DMS79 treated with DMSO at 0.1 percent for 48 hours (cell line): ENCODE measurements around the gene HNRNPUL2.
A peak's percentile ranks its signal among the peaks of the same experiment; 100 is the strongest.

Experiments used
- DNase-seq: peaks from one replicate; lab custom pipeline; 2025; lab: John Stamatoyannopoulos, UW

HNRNPUL2 gene

DNA sequence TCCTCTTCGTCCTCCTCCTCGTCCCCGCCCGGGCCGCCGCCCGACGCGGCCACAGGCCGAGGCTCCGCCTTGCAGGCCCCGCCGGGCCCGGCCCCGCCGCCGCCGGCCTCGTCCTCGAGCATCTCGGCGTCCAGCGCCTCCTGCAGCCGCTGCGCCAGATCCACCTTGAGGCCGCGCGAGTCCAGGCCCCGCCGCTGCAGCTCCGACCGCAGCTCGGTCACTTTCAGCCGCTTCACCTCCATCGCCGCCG is 417 bp downstream of the HNRNPUL2 start:
- DNase-seq, result no peak

DNA sequence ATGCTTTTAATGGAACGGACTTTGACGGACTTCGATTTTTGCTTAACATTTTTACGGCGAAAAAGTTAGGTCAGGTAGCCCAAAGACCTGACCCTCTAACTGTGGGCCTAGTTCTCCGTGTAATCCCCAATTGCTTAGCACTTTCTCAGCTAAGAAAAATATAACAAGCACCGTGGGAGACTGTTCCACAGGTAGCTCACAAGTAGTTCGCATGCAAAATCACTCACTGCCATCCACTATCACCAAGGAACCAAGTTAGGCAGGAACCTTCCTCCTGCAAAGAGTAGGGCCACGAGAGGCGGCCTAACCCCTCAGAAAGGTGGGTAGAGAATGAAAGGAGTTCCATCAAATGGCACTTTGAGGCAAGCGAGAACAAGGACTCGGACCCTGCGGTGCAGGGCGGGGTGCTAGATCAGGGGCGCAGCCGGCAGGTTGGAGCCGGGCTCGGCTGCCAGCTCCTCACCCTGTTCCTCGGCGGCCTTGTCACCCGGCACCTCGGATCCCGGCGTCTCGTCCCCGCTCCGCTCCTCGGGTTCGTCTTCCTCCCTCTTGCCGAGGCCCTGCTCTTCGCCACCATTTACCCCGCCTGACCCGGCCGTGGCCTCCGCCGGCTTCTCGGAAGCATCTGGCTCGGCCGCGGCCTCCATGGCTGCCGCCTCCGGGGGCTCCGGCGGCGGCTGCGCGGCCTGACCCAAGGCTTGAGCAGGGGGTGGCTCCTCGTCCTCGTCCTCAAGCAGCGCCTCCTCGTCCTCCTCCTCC is 922 bp downstream of the HNRNPUL2 start:
- no peak for DNase-seq

DNA sequence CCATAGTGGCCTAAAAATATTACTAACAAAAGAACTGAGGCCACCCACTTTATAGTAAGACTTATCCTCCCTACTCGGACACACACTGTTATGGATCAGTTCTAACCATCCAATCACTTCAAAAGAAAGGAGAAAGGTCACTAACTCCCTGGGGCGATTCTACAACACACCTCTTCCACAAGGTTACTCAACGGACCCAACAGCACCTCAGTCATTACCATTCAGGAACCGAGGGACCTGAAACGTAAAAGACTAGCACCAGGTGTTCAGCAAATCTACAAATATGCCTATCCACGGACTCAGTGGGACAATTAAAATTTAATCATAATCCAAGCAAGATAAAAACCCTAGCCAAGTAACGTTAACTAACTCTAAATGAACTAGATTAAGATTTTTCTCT is 1.6 kb downstream of the HNRNPUL2 start:
- DNase-seq, result no peak

DNA sequence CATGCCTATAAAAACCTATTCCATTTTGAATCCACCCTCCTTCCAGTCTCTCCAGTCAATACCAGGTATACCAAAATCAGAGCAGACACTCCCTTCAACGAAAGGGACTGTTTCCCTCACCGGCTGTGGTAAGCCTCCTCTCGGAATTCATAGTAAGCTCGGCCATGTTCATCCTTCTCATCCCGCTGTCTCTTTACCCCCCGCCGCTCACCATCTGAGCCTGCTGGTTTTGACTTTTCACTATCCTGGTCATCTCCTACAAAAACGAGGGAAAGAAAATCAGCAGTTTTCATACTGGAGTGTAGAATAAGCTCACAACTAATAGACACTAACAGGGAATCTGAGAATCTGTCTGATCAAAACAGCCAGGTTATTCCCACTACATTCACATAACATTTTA is 3.1 kb downstream of the HNRNPUL2 start:
- no peak for DNase-seq

DNA sequence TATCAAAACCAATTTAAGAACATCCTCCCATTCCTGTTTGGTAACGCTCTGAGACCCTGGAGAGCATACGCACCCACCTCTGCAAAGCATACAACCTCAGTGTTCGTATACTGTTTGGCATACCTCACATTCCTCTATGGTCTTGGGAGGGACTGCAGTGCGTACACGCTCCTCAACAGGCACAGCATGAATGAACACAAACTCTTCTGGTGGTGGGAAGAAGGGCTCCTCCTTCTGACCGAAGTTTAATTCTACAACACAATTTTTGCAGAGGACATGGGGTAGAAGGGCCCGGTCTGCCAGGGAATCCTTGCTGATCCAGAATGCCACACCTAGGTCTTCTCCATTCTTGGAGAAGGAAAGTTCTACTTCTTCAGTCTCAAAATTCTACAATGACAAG is 5.3 kb downstream of the HNRNPUL2 start:
- DNase-seq, result no peak

DNA sequence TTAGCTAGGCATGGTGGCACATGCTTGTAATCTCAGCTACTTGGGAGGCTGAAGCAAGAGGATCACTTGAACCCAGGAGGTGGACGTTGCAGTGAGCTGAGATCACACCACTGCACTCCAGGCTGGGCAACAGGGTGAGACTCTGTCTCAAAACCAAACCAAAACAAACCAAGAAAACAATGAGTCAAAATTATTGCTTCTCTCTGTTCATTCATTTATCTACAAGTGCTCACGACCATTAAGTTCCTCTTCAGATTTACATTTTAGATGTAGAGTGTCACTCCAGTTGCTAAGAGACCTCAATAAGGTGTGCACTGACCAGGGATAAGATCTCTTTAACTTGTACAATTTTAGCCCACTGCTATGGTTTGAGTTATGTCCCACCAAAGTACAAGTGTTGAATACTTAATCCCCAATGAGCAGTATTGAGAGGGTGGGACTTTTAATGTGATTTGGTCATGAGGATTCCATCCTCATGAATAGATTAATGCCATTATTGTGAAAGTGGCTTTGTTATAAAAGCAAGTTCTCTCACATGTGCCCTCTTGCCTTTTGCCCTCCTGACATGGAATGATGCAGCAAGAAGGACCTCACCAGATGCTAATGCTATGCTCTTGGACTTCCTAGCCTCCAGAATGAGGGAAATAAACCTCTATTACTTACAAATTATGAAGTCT is 7.8 kb downstream of the HNRNPUL2 start:
- no peak for DNase-seq

DNA sequence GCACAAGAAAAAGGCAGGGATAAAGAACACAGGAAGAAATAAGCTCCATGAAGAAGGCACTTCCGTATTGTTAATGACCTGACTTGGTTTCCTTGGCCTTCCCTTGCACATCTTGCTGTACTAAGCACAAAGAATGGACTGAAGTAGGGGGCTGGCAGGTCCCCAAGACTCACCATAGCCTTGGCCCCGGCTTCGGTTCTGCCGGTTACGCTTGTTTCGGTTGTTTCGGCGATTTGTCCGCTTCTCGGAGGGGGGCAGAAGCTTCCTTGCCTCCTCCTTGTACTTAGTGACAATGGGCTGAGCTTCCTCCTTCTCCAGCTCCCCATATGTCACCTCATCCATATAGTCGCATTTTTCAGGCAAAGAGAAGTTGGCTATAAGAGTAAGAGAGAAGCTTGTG is 10.4 kb downstream of the HNRNPUL2 start:
- no peak for DNase-seq

DNA sequence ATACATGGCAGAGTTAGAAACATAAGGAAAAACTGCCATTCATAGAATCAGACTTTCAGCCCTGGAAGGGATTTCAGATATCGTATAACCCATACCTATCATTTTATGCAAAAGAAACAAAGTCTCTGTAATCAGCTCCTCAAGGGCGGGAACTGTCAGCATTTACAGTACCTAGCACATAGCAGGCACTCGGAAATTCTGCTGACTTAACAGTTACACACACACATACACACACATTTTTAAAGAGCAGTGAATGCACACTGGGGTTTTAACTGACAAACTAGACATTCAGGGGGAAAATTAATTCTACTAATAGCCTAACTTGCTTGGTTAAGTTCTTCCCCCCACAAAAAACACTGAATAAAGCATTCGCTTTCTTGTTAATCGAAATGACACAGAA is 11.1 kb downstream of the HNRNPUL2 start:
- no peak for DNase-seq

DNA sequence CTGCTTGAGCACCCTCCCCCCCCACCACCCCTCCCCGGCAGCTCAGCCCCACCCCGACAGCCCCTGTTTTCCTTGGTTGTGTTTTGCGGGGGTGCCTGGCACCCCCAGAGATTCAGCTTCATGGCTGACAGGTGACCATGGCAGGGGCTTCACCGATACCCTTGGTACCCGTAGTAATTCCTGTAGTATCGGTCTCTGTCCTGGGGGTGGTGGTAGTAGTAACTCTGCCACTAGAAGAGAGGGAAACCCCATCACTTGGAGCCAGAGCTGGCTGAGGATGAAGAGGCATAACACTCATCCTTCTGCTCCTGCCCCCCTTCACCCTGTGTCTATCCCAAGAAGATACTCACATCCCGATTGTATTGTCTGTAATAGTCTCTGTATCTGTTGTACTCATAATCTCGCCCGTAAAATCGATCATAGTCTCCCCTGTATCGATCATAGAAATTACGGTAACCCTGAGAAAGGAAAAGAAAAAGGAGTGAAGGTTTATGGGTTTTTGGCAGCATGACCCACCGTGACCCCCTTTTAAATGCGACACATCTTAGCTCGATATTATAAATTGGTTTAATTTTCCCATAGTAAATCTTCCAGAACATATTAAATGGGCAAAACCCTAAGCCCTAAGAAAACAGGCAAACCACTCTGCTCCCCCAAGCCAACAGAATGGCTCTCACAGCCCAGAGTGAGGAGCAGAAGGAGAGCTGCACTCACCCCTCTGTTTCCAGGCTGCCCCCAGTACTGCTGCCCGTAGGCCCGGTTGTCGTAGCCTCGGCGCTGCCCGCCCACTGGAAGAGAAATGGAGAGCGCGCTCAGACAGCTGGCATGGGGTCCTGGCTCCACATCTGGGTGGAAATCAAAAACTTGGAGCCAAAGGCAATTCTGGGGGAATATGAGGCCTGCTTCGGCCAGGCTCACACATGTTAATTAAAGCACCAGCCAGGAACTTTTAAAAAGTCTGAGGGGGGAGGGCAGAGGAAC is 11.8 kb downstream of the HNRNPUL2 start:
- DNase-seq, result no peak

DNA sequence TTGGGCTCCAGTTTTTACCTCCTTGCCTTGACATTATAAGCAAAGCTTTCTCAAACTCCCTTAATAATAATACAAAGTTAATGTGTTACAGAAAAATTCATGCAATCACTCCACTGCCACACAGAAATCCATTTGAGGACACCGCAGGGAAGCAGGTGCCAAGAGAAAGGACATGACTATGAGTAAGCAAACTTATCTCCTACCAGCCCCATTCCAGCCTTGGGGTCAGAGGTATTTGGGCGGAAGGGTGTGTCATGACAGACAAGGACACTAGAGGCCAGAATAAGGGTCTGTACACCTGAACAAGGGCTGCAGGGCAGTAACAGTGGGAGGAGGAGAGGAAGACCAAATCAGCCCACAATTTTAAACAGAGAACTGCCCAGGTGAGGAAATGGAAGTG is 13.9 kb downstream of the HNRNPUL2 start:
- no peak for DNase-seq

DNA sequence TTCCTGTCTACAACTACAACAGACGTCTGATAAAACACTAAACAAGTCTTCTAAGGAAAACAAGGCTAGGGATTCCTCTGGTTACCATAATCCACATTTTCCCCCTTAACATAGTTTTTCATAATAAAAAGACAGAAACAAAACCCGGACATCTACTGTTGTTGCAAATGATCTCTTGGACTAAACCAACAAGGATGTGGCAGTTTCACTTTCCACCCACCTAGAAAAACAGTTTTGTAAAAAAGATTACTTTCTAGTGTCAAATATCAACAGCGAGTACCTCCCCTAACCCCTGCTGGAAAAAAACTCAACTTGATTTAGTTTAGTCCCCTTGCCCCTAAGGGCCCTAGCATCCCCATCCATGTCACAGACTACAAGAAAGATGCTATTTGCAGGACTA is 14.4 kb downstream of the HNRNPUL2 start:
- no peak for DNase-seq

DNA sequence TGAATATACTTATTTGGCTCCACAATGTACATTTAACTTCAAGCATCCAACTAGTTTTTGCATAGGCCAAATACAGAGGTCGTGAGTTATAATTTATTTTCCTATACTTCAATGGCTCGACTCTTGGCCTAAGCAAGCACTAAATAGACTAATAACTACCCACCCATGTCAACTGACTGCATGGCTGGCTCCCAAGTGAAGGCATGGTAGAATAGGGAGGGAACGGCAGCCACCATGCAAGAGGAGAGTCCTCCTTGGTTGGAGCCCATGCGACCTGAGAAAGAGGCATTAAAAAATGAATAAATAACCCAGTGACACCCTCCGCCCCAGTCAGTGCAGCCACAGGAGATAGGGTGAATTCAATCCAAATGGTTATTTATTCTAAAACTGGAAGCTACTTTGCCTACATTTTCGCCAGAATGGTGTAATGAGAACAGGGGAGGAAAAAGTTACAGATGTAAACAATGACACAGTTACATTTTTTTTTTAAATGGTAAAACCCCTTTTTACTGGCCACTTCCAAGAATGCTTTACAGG is 14.9 kb downstream of the HNRNPUL2 start:
- DNase-seq, result no peak

DNA sequence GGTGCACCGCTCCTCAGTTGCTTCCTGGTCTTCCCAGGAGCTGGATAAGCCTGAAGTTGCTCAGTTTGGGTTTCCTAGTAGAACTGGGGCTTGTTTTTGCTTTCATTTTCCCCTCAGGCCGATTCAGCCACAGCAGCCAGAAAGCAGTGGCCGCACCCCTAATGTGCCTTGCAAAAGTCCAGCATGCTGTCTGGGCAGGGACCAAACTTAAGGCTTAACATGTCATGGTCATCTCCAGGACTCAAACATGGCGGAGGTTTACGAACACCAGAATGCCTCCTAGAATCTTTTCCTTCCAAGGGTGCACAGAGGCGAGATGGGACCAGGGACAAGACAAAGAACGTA is 17.3 kb downstream of the HNRNPUL2 start:
- DNase-seq, result no peak

DNA sequence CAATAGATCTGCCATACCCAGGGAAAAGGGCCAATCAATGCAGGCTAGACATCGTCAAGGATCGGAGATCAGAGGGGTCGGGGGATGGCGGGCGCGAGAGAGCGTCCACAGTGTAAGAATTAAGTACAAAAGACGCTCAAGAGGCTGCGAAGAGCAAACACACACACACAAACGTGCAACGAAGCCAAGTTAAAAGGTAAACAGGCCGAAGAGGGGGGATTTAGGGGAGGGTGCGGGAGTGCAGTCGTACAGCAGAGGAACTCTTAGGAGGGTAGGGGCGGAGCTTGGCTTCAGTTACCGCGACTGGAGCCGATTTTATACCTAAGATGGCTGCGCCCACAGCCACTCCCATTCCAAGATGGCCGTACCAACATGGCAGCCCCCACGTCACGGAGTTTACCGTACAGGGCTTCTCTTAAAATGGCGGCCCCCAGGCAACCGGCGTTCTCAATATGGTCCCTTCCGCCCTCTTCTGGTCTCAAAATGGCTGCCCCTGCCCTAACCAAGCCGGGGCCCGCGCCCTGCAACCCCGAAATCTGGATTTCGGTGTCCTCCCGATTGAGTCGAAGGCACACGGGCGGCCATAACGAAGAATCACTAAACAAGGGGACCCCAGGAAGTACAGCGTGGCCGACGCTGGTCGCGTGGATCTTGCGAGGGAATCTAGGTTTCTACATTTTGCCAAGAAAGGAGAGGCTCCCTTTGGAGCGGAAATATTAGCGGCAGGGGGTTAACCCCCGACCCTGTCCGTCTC is 17.8 kb downstream of the HNRNPUL2 start:
- peak; percentile 99 for DNase-seq

DNA sequence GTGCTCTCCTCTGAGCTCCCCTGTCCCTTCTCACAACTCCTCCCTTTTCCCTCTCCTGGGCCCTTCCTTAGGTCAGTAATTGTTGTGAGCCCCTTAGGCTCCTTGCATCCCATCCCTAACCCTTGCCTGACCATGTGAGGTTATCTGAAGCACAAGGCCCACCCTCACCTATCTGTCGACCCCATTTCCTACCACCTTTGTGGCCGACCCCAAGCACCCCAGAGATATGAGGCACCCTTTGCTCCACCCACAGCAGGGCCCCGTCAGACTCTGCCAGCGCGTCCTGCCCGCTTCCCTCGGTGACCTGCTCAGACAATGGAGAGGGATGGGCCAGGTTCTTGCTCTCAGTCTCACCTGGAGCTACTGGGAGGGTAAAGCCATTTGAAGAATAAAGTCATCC is 18.5 kb downstream of the HNRNPUL2 start:
- DNase-seq, result peak; percentile 73

DNA sequence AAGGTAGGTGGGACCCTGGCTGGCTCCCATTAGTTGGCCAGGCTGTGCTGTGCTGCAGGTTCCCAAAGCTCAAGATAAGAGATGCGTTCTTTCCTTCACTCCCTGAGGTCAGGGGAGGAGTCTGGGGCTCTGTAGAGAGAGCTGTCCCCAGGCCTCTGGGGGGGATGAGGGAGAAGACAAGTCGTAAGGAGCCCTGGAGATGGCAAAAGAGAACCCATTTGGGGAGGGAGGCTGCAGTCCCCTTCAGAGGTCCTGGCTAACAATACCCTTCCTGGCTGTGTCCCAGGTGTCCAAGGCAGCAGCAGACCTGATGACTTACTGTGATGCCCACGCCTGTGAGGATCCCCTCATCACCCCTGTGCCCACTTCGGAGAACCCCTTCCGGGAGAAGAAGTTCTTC is 18.9 kb downstream of the HNRNPUL2 start:
- no peak for DNase-seq

DNA sequence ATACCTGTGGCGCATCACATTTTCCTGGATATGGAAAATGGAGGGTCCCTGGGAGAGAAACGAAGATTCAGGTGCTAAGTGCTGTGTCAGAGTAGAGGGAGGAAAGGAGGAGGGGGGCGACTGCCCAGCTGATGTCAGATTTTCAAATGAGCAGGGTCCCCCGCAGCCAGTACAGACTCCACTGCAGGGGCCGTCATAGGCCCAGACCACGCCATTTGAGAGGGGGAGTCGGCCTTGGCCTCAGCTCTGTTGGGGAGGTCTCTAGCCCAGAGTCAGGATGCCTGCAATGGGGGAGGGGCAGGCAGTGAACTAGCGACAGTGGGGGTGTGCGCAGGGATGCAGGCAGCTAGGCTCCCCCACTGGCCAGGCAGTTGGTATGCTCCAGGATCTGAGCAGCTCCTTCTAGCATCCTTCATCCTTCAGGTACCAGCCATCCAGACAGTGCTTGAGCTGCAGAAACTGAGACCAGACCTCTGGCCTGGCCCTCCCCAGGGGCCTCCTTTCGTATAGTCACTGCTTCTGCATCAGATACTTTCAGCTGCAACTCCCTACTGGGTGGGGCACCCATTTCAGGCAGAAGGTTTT is 19.9 kb downstream of the HNRNPUL2 start, which contains the start of the genes BSCL2 and GNG3:
TSS of gene BSCL2 (minus strand) at position 148 of the 585 bp plus-strand sequence. CDS start 229 bp downstream, outside the sequence.
TSS of gene GNG3 (plus strand) at position 400 of the 585 bp plus-strand sequence. CDS start 620 bp downstream, outside the sequence.
- peak; percentile 96 for DNase-seq

DNA sequence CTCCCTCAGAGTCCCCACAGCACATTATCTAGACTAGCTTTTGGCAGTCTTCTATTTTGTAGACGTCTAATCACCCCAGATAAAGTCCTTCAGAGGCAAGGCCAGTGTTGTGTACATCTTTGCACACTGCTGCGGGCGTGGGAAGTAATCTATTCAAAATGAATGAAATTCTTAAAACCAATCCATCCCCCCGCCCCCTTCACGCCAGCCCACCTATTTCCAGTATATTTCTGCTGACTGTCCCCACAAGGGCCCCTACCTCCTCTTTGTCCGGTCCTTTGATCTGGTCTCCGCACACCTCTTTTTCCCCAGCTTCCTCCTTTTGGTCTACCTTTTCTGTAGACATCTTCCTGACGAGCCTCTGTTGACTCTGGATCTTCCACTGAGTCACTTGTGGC is 20.4 kb downstream of the HNRNPUL2 start:
- no peak for DNase-seq

DNA sequence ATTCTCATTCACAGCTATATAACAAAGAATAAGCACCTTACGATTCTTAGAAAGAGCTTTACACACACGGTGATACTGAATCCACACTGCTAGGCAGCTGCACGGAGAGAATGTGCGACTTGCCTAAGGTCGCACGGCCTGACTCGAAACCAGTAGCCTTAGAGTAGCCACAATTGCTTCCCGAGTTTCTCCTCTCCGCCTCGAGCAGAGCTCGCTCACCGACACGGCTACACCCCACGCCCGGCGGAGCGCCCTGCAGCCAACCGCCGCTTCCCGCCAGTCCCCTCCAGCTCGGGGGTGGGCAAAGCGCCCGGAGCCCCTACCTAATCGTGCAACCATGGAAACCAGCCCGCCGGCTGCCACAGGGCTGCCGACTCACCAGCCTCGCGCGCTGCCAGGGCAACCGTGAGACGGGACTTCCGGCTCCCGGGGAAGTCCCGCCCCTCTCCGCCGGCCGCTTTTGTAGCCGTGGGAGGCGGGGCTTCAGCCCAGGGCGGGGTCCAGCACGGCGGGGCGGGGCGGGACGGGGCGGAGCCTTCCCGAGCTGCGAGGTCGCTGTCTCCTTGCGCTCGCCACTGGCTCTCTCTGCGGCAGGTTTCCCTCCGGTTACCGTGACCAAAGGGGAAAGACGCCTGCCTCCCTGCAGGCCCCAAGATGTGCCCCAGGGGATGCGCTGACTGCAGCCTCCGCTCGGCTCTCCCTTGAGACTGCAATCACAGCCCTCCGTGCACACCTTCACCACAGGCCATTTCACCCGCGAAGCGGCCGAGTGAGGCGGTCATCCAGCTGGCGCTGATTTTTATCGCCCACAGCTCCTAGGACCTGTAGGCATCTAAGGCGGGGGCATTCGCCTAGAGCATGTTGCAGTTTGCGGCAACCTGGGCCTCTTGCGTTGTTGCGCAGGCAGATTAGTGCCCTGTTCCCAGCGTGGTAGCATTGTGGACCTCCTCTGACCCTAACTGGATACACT is 21.1 kb downstream of the HNRNPUL2 start:
- DNase-seq, result peak; percentile 94

DNA sequence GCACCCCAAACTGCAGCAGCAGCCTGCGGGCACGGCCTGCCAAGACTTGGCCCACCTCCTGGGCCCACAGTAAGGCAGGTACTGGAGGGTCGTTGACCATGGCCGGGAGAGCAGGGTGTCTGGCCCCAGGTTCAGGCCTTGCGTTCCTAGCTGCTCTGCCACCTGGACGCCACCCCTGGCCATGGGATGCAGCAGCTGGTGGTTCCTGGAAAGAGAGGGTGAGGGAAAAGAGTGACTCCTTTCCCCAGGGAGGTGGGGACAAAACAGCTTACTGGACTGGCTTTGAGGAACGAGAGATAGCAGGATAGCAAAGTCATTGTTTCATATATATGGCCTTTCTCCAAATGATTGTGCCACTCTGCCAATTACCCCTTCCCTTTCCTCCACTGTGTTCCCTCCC is 21.8 kb downstream of the HNRNPUL2 start:
- DNase-seq, result peak; percentile 58
